Measurements from ENCODE around the gene C6orf89. TPM values are rescaled to one million over a fixed set of nuclear protein-coding genes. Genes with fewer than 3 reads are reported as not detected.

Gene C6orf89
- total RNA-seq, 6 donors from 2014 or later = 22.0 to 60.8 (median 42.5) TPM

- Histone ChIP-seq H3K27me3 (no peaks in the 10 kb centered on the region), H3K27ac (peak overlapping the region in 3 of 4 donors; percentile 47 to 61 (median 55)), H3K4me3 (no peak overlapping the region), H3K4me1 (peaks cover 8 to 41% (median 27%) of the 10 kb centered on the region in 4 donors), H3K9me3 (no peaks in the 10 kb centered on the region), H3K36me3 (peaks cover 4 to 59% (median 14%) of the 10 kb centered on the region in 4 donors)
- WGBS, 2 donors = 30 to 34% methylated on average over 5 of the region's 5 CpGs
- ATAC-seq (ENCODE audit: low FRiP score in 2 of 2) (no peak), DNase-seq (peak in 1 of 2 donors; percentile 58)
- TF ChIP-seq POLR2AphosphoS5 (IDR thresholded peaks at IDR 0.05) (no peak), CTCF (IDR thresholded peaks at IDR 0.05) (no peak), EP300 (IDR thresholded peaks at IDR 0.05) (no peak), POLR2A (IDR thresholded peaks at IDR 0.05) (no peak)
Measured at GRCh38 chr6:36907781-36908180, 22.0 kb downstream of the C6orf89 start.

- Histone ChIP-seq H3K9me3 (no peaks in the 10 kb centered on the region), H3K27me3 (no peaks in the 10 kb centered on the region), H3K4me1 (peaks cover 8 to 41% (median 28%) of the 10 kb centered on the region in 4 donors), H3K36me3 (peaks cover 0 to 51% (median 11%) of the 10 kb centered on the region in 4 donors), H3K4me3 (no peak overlapping the region), H3K27ac (no peak overlapping the region)
- ATAC-seq (ENCODE audit: low FRiP score in 2 of 2) (peak in 1 of 2 donors; percentile 44), DNase-seq (no peak)
- no peak for TF ChIP-seq CTCF (IDR thresholded peaks at IDR 0.05)
- WGBS, 2 donors = 84 to 85% methylated on average over 2 of the region's 2 CpGs
Measured at GRCh38 chr6:36908747-36909146, 23.0 kb downstream of the C6orf89 start.

GRCh38 chr6:36912030-36912454 lies 26.3 kb downstream of the C6orf89 start:
- Histone ChIP-seq H3K9me3 (no peaks in the 10 kb centered on the region), H3K27me3 (no peaks in the 10 kb centered on the region), H3K36me3 (peaks cover 0 to 58% (median 31%) of the 10 kb centered on the region in 4 donors), H3K4me3 (no peak overlapping the region), H3K4me1 (peaks cover 15 to 44% (median 30%) of the 10 kb centered on the region in 4 donors), H3K27ac (no peak overlapping the region)
- no peak for DNase-seq
- ATAC-seq (ENCODE audit: low FRiP score in 2 of 2) = no peak
- 31 to 65% methylated on average over 4 of the region's 4 CpGs for WGBS, 2 donors
- TF ChIP-seq POLR2A (IDR thresholded peaks at IDR 0.05) (no peak), POLR2AphosphoS5 (IDR thresholded peaks at IDR 0.05) (no peak), EP300 (IDR thresholded peaks at IDR 0.05) (no peak)

GRCh38 chr6:36912586-36912985 lies 26.8 kb downstream of the C6orf89 start:
- peaks cover 0 to 59% (median 35%) of the 10 kb centered on the region in 4 donors for H3K36me3 ChIP-seq

GRCh38 chr6:36913082-36913481 lies 27.3 kb downstream of the C6orf89 start:
- Histone ChIP-seq H3K36me3 (peaks cover 0 to 58% (median 40%) of the 10 kb centered on the region in 4 donors), H3K27me3 (no peaks in the 10 kb centered on the region), H3K9me3 (no peaks in the 10 kb centered on the region), H3K4me3 (no peak overlapping the region), H3K4me1 (peaks cover 13 to 43% (median 29%) of the 10 kb centered on the region in 4 donors), H3K27ac (no peak overlapping the region)
- no peak for TF ChIP-seq EP300 (IDR thresholded peaks at IDR 0.05)
- TF ChIP-seq POLR2AphosphoS5 (IDR thresholded peaks at IDR 0.05) = no peak
- no peak for TF ChIP-seq POLR2A (IDR thresholded peaks at IDR 0.05)
- no peak for TF ChIP-seq CTCF (IDR thresholded peaks at IDR 0.05)
- DNase-seq (no peak), ATAC-seq (ENCODE audit: low FRiP score in 2 of 2) (no peak)
- WGBS, 2 donors = 77 to 78% methylated on average over 4 of the region's 4 CpGs

More at GRCh38 chr6:36912586-36912985, 26.8 kb downstream of the C6orf89 start:
- DNase-seq = no peak
- TF ChIP-seq CTCF (IDR thresholded peaks at IDR 0.05) (no peak), POLR2A (IDR thresholded peaks at IDR 0.05) (no peak), EP300 (IDR thresholded peaks at IDR 0.05) (no peak), POLR2AphosphoS5 (IDR thresholded peaks at IDR 0.05) (no peak)
- WGBS, 2 donors = 64 to 68% methylated on average over 8 of the region's 8 CpGs
- H3K27ac ChIP-seq = no peak overlapping the region
- H3K9me3 ChIP-seq = no peaks in the 10 kb centered on the region
- no peak for ATAC-seq (ENCODE audit: low FRiP score in 2 of 2)
- peaks cover 14 to 44% (median 31%) of the 10 kb centered on the region in 4 donors for H3K4me1 ChIP-seq
- H3K27me3 ChIP-seq = no peaks in the 10 kb centered on the region
- H3K4me3 ChIP-seq = no peak overlapping the region
